Inflammatory macrophage treated with lipopolysaccharide for 4 hours (primary cell): ENCODE data around the gene CRAMP1.
A peak's percentile ranks its signal among the peaks of the same experiment; 100 is the strongest.

Source experiments
- DNase-seq: peaks from one replicate; pipeline ENCODE4 v3.0.0-alpha.2; 2020

CRAMP1 gene

GRCh38 chr16:1662543-1662942, 50.4 kb downstream of the CRAMP1 start:
- DNase-seq = no peak

- no peak for DNase-seq
Observed at GRCh38 chr16:1665829-1666228, 53.7 kb downstream of the CRAMP1 start.

DNA sequence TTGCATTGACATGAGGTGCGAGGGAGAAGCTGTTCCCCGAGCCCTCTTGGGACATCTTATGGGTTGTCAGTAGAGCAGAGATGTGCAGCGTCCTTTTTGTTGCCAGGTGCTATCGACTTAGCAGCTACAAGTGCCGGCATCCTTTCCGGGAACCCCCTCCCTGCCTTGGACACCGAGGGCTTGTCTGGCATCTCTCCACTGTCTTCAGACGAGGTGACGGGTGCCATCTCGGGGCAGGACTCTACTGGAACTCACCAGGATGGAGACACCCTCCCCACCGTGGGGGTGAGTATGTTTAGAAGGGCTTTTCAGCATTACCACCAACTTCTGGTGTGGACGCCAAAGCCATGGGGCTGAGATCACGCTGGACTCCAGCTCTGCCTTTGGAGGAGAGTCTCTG, 54.2 kb downstream of the CRAMP1 start:
- no peak for DNase-seq

GRCh38 chr16:1667271-1667670, 55.1 kb downstream of the CRAMP1 start:
- no peak for DNase-seq

- no peak for DNase-seq
Observed at GRCh38 chr16:1667916-1668315, 55.8 kb downstream of the CRAMP1 start.

- DNase-seq = no peak
Observed at GRCh38 chr16:1668612-1669319, 56.6 kb downstream of the CRAMP1 start.

- DNase-seq = no peak
Observed at GRCh38 chr16:1669698-1670097, 57.5 kb downstream of the CRAMP1 start.

DNA sequence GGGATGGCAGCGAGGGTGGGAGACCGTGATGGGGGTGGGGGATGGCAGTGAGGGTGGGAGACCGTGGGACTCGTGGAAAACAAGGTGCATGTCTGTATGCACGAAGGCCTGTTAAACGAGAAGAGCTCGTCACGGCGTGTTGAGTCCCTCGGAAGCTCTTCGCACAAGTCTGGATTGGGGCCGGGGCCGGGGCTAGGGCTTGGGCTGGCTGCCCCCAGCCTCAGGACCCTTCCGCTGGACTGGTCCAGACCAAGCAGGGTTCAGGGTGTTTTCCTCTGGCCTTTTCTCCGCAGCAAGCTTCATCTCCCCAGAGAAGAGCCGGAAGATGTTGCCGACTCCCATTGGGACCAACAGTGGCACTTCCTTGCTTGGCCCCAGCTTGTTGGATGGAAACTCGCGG, 58.2 kb downstream of the CRAMP1 start:
- no peak for DNase-seq

DNA sequence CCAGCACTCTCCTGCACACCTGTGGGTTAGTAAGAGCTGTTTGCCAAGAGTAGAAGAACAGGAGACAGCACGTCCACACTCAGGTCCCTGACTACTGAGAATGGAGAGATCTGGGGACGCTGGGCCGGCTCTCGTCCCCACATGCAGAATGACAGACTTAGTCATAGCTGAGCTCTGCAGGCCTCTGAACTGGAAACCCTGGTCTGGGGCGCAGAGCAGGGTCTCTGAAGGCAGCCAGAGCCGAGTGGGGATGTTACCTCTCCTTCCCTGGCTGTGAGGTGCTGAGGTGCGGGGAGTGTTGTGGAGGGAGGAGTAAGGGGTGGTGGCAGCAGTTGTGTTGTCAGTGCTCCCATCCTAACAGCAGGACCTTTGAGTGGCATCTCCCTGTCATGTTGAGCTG, 58.7 kb downstream of the CRAMP1 start:
- no peak for DNase-seq

DNA sequence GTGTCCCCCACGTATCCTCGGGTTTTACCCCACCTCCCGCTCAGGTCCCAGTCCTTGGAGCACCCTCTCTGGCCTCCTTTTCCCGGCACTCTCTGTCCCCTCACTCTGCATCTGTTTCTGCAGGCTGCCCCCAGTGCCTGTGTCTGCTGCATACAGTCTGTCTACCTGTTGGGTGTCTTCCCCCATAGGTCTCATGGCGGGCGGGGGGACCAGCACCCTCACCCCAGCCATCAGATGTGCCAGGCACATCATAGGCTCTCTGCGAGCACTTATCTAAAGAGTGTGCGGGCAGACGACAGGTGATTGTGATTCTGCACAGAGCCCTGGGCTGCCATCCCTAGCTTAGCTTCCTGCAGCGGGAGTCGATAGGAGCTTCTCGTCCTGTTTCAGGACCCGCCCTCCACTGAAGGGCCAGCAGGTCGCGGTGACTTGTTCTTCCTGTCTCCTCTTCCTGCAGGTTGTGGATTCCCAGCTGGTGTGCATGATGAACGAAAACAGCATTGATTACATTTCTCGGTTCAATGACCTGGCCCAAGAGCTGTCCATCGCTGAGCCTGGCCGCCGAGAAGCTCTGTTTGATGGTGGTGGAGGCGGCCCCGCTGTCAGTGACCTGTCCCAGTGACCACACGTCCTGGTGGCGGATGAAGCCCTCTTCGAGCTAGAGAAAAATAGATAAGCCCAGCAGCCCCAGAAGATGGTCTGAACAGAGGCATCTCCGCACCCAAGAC, 61.4 kb downstream of the CRAMP1 start:
- DNase-seq = no peak

- no peak for DNase-seq
Observed at GRCh38 chr16:1674306-1674705, 62.1 kb downstream of the CRAMP1 start.

DNA sequence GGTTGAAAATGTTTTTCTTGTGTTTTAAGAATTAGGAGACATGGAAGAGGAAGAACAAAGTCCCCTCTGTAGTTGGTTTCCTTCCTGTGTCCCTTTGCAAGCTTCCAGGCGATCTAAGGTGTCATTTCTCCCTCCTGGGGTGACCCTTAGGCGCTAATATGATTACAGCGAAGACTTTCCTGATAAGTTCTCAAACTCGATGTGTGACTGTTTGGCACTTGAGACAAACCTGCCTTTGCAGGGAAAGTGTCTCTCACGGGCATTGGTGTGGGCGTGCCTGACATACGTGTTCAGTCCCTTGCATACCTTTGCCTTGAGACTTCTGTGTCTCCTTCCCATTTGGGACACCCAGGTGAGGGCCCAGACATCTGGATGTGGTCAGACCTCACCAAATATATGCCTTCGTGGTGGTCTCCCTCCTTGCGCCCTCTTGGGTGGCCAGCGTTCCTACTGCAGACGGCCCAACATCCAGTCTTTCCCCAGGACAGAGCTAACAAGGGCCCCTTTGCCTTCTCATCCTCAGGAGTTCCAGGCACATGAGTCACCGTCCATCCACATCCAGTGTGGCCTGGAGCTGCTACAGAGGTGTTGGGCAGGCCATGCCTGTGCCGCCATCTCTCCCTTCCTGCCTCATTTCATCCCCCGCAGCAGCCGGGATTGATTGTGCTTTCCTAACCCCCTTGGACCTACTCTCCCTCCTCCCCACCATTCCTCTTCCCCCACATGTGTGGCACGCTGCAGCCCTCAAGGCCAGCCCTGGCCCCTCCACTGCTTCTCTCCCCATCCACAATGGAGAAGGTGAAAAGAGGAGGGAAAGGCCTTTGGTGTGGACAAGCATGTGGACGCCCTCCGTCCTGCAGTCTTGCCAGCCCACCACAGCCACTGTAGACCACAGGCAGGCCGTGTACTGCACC, 62.8 kb downstream of the CRAMP1 start:
- DNase-seq = no peak

DNA sequence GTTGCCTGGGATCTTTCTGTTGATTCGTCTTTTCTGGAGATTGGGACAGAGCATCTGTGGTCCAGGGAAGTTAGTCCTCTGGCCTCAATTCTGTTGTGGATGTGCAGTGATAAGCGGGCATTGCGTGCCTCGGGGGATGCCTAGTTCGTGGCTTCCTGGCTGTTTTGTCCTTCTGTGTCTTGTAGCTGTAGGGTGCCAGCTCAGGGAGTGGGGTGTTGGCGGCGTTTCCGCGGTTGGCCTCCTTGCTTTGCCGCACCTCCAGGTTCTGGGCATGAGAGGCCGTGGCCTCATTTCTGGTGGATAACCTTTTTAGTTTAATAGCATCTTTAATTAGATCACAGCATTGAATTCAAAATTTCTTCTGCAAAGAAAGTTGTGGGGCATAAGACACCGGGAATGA, 64.5 kb downstream of the CRAMP1 start:
- DNase-seq = no peak

- DNase-seq = no peak
Observed at GRCh38 chr16:1677339-1677738, 65.2 kb downstream of the CRAMP1 start.

- peak; percentile 98 for DNase-seq
Observed at GRCh38 chr16:1677942-1678499, 65.9 kb downstream of the CRAMP1 start, which contains the start of gene JPT2. JPT2 (plus strand) TSS chr16:1678279; CDS start chr16:1678313, 34 bp downstream.

GRCh38 chr16:1678500-1679098, 66.4 kb downstream of the CRAMP1 start:
- peak; percentile 7 for DNase-seq

- no peak for DNase-seq
Observed at GRCh38 chr16:1680361-1680760, 68.2 kb downstream of the CRAMP1 start.

- DNase-seq = no peak
Observed at GRCh38 chr16:1681032-1681431, 68.9 kb downstream of the CRAMP1 start.

- DNase-seq = no peak
Observed at GRCh38 chr16:1687427-1688316, 75.5 kb downstream of the CRAMP1 start.

DNA sequence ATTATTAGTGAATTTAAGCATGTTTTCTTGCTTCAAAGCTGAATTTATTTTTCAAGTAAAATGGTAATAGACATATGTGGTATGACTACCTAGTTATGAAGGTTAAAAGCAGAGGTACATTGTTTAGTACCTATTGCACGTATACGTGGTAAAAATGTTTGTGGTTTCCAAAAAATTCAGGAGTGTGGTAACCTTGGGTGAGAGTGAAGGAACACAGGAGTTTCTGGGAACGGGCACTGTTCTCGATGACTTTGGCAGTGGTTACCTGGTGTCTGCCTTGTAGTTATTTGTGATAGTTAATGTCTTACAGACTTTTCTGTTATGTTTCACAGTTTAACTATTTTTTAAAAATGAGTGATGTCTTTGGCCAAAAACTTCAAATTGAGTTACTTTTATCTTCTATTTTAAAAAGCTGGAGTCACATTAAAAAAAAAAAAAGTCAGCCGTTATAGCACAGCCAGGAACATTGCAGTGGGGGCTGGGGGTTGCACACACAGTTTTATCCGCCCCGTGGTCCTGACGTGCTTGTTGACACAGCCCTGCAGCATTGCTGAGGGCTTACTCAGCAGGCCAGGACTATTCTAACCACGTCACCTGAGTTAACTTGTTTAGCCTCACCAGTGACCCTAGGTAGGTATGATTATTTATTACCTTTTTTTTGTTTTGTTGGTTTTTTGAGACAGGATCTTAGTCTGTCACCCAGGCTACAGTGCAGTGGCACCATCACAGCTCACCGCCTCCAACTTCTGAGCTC, 76.8 kb downstream of the CRAMP1 start:
- no peak for DNase-seq

- no peak for DNase-seq
Observed at GRCh38 chr16:1689853-1690252, 77.7 kb downstream of the CRAMP1 start.
